Measurements from ENCODE around the gene YIF1A. TPM values are rescaled to one million over a fixed set of nuclear protein-coding genes. Genes with fewer than 3 reads are reported as not detected.

YIF1A gene
- polyA plus RNA-seq, 1 of the 3 experiments (the other 2 are of a cell fraction): 123 TPM

- TF ChIP-seq, protein P1, sequence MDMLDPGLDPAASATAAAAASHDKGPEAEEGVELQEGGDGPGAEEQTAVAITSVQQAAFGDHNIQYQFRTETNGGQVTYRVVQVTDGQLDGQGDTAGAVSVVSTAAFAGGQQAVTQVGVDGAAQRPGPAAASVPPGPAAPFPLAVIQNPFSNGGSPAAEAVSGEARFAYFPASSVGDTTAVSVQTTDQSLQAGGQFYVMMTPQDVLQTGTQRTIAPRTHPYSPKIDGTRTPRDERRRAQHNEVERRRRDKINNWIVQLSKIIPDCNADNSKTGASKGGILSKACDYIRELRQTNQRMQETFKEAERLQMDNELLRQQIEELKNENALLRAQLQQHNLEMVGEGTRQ (IDR thresholded peaks at IDR 0.05; ENCODE audit: borderline replicate concordance, low read depth, low read length): no peak
- no peak for TF ChIP-seq ZBTB33 (IDR thresholded peaks at IDR 0.05; ENCODE audit: borderline replicate concordance, low read depth)
- no peak for TF ChIP-seq RCOR1 (IDR thresholded peaks at IDR 0.05; ENCODE audit: low read length)
- TF ChIP-seq JUND (IDR thresholded peaks at IDR 0.05): no peak
- TF ChIP-seq RFX5 (IDR thresholded peaks at IDR 0.05; ENCODE audit: low read length): no peak
- TF ChIP-seq RAD21 (IDR thresholded peaks at IDR 0.05; ENCODE audit: low read length): no peak
- TF ChIP-seq TEAD4 (IDR thresholded peaks at IDR 0.05; ENCODE audit: borderline replicate concordance, insufficient read depth): no peak
- TF ChIP-seq GABPA (IDR thresholded peaks at IDR 0.05; ENCODE audit: low read depth): no peak
These were observed 50.0 kb downstream of the YIF1A start (continued) for GRCh38 chr11:66238786-66239413.

DNA sequence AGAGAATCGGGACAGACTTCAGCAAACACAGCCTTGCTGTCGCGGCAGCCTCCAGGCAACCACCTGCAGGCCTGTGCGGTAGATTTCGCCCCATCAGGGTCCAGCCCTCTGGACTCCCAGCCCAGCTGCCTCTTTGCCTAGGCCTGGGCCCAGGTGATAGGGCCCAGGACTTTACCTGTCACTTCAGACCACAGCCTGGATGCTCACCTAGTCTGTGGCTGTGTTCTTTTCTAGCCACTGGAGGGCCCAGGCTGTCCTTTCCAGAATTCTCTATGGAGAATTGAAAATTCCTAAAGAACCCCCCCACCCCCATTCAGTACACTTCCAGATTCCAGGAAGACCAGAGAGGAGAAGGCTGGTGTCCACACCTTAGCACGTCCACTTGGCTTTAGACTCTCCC, 51.1 kb downstream of the YIF1A start:
- Histone ChIP-seq H3K79me2 (ENCODE audit: insufficient read depth) (no peaks in the 10 kb centered on the region), H3K9me3 (no peaks in the 10 kb centered on the region), H4K20me1 (ENCODE audit: insufficient read depth) (no peaks in the 10 kb centered on the region), H2AFZ (ENCODE audit: low read depth) (no peak overlapping the region), H3K9ac (no peak overlapping the region), H3K4me1 (ENCODE audit: control insufficient read depth in 1 of 2, insufficient read depth in 2 of 2, low read depth in 1 of 2, low read length in 1 of 2) (no peaks in the 10 kb centered on the region), H3K4me2 (no peak overlapping the region), H3K9me2 (no peaks in the 10 kb centered on the region), H3K4me3 (ENCODE audit: low read depth in 2 of 2, low read length in 1 of 2) (no peak overlapping the region), H3K36me3 (replicated peaks in 1 of 2; ENCODE audit: control insufficient read depth in 1 of 2, insufficient read depth in 2 of 2, low read length in 1 of 2) (peaks cover 16 to 91% of the 10 kb centered on the region in 2 experiments), H3K27ac (ENCODE audit: low read depth in 2 of 2, low read length in 1 of 2) (no peak overlapping the region), H3F3A (replicated peaks; ENCODE audit: insufficient read depth) (no peaks in the 10 kb centered on the region), H3K27me3 (ENCODE audit: insufficient read depth) (no peaks in the 10 kb centered on the region)
- CTCF ChIA-PET: interaction anchor here (4.8 kb wide), 1 partner anchor 15 kb away, joined by 34 read pairs; no protein-coding TSS in a partner anchor
- DNase-seq: no peak
- TF ChIP-seq POLR2AphosphoS5 (IDR thresholded peaks at IDR 0.05; ENCODE audit: low read depth, low read length) (no peak), FOSL2 (IDR thresholded peaks at IDR 0.05; ENCODE audit: borderline replicate concordance, low read depth) (no peak), TCF12 (IDR thresholded peaks at IDR 0.05) (no peak), GABPA (IDR thresholded peaks at IDR 0.05; ENCODE audit: low read depth) (no peak), ELF1 (IDR thresholded peaks at IDR 0.05) (no peak), MAX (IDR thresholded peaks at IDR 0.05; ENCODE audit: low read depth) (no peak), TAF1 (IDR thresholded peaks at IDR 0.05; ENCODE audit: borderline replicate concordance, low read depth, low read length) (no peak)
- POLR2A ChIA-PET: no interaction called here
- WGBS (ENCODE audit: low lambda C conversion rate): 99% methylated on average over 6 of the region's 6 CpGs

All from SK-N-SH (cell line).